PC-9 (cell line): ENCODE results near the gene PEX11A. TPM values are rescaled to one million over a fixed set of nuclear protein-coding genes. Genes with fewer than 3 reads are reported as not detected.

Source experiments
- BruUV-seq: library from RNA; stranded (reverse); fragments of 400-500 nt; replicated peaks from 2 replicates; lab custom pipeline; 2021; lab: Mats Ljungman, UMichigan
- CTCF ChIA-PET: fragments of 300-600 bp; sonication (Branson Sonifier 250); formaldehyde crosslinking; loops from one replicate; lab custom pipeline; 2022; ENCODE audit warnings: antibody characterized with exemption; lab: Charles Lee
- POLR2A ChIA-PET: fragments of 300-600 bp; sonication (Branson Sonifier 250); formaldehyde crosslinking; loops from one replicate; lab custom pipeline; 2022; ENCODE audit warnings: antibody characterized with exemption; ENCODE audit not compliant: unreplicated experiment; lab: Charles Lee
- DNase-seq, 2 experiments: peaks; one replicate each; pipeline versions ENCODE4 v3.0.0 to v3.0.0-alpha.2; 2015 to 2022; ENCODE audit warnings: mixed read lengths in 1 of 2
- H2AFZ ChIP-seq: fragments of 200-600 bp; sonication (generic); 2 replicates; pipeline ENCODE4 v1.8.1; 2017; ENCODE audit warnings: antibody characterized with exemption
- H3F3A ChIP-seq: fragments of 200-600 bp; sonication (generic); 2 replicates; pipeline ENCODE4 v1.8.1; 2017; ENCODE audit warnings: antibody characterized with exemption, mild to moderate bottlenecking, low read depth; ENCODE audit not compliant: insufficient read depth
- H3K27ac ChIP-seq: fragments of 200-600 bp; sonication (generic); 2 replicates; pipeline ENCODE4 v1.6.1; 2016; ENCODE audit warnings: mixed run types
- H3K27me3 ChIP-seq: fragments of 200-600 bp; sonication (generic); 2 replicates; pipeline ENCODE4 v1.6.1; 2016; ENCODE audit warnings: low read depth, mixed run types; ENCODE audit not compliant: insufficient read depth
- H3K36me3 ChIP-seq: fragments of 200-600 bp; sonication (generic); 2 replicates; pipeline ENCODE4 v1.6.1; 2016; ENCODE audit warnings: low read depth, mixed run types
- H3K4me1 ChIP-seq: fragments of 200-600 bp; sonication (generic); replicated peaks from 2 replicates; pipeline ENCODE4 v1.6.1; 2016; ENCODE audit warnings: mixed run types; ENCODE audit not compliant: insufficient read depth
- H3K4me2 ChIP-seq: fragments of 200-600 bp; sonication (generic); 2 replicates; pipeline ENCODE4 v1.6.1; 2017; ENCODE audit warnings: mixed run types
- H3K4me3 ChIP-seq: fragments of 200-600 bp; sonication (generic); 2 replicates; pipeline ENCODE4 v1.6.1; 2016; ENCODE audit warnings: mixed run types
- H3K79me2 ChIP-seq: fragments of 200-600 bp; sonication (generic); 2 replicates; pipeline ENCODE4 v1.6.1; 2017; ENCODE audit warnings: low read depth, mixed run types
- H3K9me2 ChIP-seq: fragments of 200-600 bp; sonication (generic); 2 replicates; pipeline ENCODE4 v1.8.1; 2017; ENCODE audit warnings: mild to moderate bottlenecking; ENCODE audit not compliant: insufficient read depth
- H3K9me3 ChIP-seq: fragments of 200-600 bp; sonication (generic); 2 replicates; pipeline ENCODE4 v1.8.1; 2016; ENCODE audit warnings: low read depth; ENCODE audit not compliant: insufficient read depth
- H4K20me1 ChIP-seq: fragments of 200-600 bp; sonication (generic); 2 replicates; pipeline ENCODE4 v1.8.1; 2017; ENCODE audit not compliant: insufficient read depth
- EZH2 ChIP-seq: fragments of 200-600 bp; sonication (generic); IDR thresholded peaks from 2 replicates; pipeline ENCODE4 v1.8.0; 2017; ENCODE audit warnings: antibody characterized with exemption, low read depth
- intact Hi-C: fragments of 100-400 bp; cut with micrococcal nuclease; formaldehyde crosslinking; loops from one replicate; pipeline ENCODE4 v1.10.0; 2022; ENCODE audit not compliant: unreplicated experiment
- total RNA-seq: library from RNA; stranded (reverse); gene quantifications from 2 replicates; pipeline ENCODE4 v1.2.3, GENCODE V29; 2021
- TF ChIP-seq, protein P1 (sequence below): fragments of 200-600 bp; sonication (generic); conservative IDR thresholded peaks from 2 replicates; pipeline ENCODE4 v1.6.1; 2017; ENCODE audit warnings: mixed run types, antibody characterized with exemption, mild to moderate bottlenecking, moderate library complexity

The PEX11A gene
- total RNA-seq, 1 experiment from 2014 or later: 12.8 TPM

DNA sequence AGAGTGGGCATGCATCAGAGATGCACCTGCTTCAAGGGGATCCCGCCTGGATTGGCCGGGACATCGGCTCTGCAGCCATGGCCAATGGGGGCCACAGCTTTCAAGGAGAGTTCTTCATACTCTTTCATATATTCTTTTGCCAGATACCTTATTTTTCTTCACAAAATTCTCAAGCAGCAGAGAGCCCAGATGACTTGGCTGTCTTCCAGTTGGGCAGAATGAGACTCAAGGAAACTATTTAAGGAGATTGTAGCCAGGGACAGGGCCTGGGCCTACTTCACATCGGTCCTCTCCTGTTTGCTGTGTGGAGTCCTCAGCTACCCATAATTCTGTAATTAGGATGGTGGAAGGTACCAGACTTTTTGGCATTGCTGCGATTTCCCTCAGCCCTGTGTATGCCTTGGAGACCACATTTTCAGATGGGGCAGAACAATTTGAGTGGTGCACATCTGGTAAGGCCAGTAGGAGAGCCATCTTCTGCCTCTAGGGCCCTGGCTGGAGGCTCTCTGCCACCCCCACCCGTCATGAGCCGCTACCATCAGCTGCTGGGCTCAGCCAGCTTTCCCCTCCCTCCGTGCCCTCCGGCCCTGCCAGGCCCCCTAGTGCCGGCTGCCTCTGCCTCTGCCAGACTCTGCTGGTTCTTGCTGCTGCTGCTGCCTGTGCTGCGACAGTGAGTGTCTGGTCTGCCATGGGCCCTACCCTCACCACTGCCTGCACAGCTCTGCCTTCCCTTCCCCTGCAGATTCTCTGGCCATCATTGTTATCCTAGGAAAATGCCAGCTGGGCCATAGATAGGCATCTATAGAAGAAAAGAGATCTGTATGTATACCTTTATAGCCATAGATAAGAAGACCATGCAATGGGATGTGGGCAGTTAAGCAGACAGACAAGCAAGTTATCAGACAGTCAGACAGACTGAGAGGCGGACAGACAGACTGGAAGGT lies 18.1 kb downstream of the PEX11A start:
- Histone ChIP-seq H3K4me3 (no peak overlapping the region), H3K9me3 (no peaks in the 10 kb centered on the region), H3K27me3 (no peaks in the 10 kb centered on the region), H3K4me1 (no peaks in the 10 kb centered on the region), H3K27ac (no peak overlapping the region), H3K79me2 (no peaks in the 10 kb centered on the region), H4K20me1 (no peaks in the 10 kb centered on the region), H3F3A (no peaks in the 10 kb centered on the region; the same call in 1 of the 2 replicates), H3K36me3 (no peaks in the 10 kb centered on the region), H2AFZ (no peak overlapping the region), H3K9me2 (no peaks in the 10 kb centered on the region), H3K4me2 (no peak overlapping the region)
- no TSS peak for BruUV-seq
- no peak for TF ChIP-seq EZH2
- TF ChIP-seq, protein P1, sequence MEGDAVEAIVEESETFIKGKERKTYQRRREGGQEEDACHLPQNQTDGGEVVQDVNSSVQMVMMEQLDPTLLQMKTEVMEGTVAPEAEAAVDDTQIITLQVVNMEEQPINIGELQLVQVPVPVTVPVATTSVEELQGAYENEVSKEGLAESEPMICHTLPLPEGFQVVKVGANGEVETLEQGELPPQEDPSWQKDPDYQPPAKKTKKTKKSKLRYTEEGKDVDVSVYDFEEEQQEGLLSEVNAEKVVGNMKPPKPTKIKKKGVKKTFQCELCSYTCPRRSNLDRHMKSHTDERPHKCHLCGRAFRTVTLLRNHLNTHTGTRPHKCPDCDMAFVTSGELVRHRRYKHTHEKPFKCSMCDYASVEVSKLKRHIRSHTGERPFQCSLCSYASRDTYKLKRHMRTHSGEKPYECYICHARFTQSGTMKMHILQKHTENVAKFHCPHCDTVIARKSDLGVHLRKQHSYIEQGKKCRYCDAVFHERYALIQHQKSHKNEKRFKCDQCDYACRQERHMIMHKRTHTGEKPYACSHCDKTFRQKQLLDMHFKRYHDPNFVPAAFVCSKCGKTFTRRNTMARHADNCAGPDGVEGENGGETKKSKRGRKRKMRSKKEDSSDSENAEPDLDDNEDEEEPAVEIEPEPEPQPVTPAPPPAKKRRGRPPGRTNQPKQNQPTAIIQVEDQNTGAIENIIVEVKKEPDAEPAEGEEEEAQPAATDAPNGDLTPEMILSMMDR: no peak
- POLR2A ChIA-PET: no interaction called here
- CTCF ChIA-PET: interaction anchor here (0.6 kb wide), 1 partner anchor 90 kb away, joined by 5 read pairs; no protein-coding TSS in a partner anchor
- DNase-seq: no peak
- intact Hi-C loops: no loop called here

DNA sequence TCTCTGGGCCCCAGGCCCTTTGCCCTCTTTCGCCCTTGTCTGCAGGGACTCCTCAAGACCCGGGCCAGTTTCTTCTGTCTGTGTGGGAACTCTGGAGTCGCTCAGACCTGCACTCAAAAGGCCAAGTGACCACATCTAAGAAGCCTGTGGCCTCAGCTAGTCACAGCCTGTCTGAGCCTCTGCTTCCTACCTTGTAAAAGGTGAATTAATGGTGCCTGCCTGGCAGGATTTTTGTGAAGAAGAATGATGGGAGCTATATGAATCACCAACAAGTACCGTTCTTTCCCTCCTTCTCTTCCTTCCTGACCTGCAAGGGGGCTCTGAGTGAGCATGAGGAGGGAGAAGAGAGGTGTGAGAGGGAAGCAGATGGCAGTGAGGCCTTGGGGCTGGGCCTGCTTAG lies 18.9 kb downstream of the PEX11A start:
- no peak overlapping the region for H3K27ac ChIP-seq
- H3K9me2 ChIP-seq: no peaks in the 10 kb centered on the region
- no peak for DNase-seq
- intact Hi-C loops: no loop called here
- H3K9me3 ChIP-seq: no peaks in the 10 kb centered on the region
- H3K36me3 ChIP-seq: no peaks in the 10 kb centered on the region
- no peaks in the 10 kb centered on the region for H4K20me1 ChIP-seq
- no peaks in the 10 kb centered on the region for H3K27me3 ChIP-seq
- no peaks in the 10 kb centered on the region for H3K79me2 ChIP-seq
- no peak overlapping the region for H3K4me3 ChIP-seq
- H3K4me2 ChIP-seq: no peak overlapping the region
- TF ChIP-seq, protein P1: no peak
- no peak for TF ChIP-seq EZH2
- H3F3A ChIP-seq: no peaks in the 10 kb centered on the region; the same call in 1 of the 2 replicates
- POLR2A ChIA-PET: no interaction called here
- H3K4me1 ChIP-seq: no peaks in the 10 kb centered on the region
- no TSS peak for BruUV-seq
- no peak overlapping the region for H2AFZ ChIP-seq
- CTCF ChIA-PET: no interaction called here

DNA sequence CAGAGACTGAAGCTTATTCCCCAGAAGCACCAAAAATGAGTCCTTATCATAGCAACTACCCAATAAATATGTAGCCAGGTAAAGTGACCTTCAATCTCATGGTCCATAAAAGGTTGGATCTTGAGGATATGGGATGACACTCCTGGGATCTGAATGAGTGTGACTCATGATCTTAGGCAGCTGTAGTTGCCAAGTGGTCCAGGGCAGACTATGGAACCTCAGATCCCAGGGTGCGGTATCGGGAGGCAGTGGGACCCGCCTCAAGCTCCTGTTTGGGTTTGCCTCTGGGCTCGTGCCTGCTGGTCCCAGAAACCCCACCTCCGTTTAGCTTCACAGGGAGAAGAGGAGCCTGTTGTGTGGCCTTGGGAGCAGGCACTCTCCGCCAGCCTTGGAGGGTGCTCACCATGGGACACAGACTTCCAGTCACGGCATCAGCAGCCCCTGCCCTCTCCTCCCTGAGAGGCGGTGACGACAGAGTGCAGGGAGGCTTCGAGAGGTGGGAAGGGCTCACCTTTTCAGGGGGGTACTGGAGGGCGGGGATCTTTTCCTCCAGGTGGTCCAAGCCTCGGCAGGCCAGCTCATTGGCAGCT lies 19.5 kb downstream of the PEX11A start:
- intact Hi-C loops: no loop called here
- no TSS peak for BruUV-seq
- H3K4me1 ChIP-seq: no peaks in the 10 kb centered on the region
- H2AFZ ChIP-seq: no peak overlapping the region
- no peaks in the 10 kb centered on the region; the same call in 1 of the 2 replicates for H3F3A ChIP-seq
- H4K20me1 ChIP-seq: no peaks in the 10 kb centered on the region
- no peak overlapping the region for H3K4me2 ChIP-seq
- ChIA-PET POLR2A (no interaction called here), CTCF (interaction anchor here (0.7 kb wide), 1 partner anchor 9 kb away, joined by 3 read pairs; no protein-coding TSS in a partner anchor)
- no peaks in the 10 kb centered on the region for H3K27me3 ChIP-seq
- DNase-seq: no peak
- TF ChIP-seq, protein P1: no peak
- no peak for TF ChIP-seq EZH2
- H3K9me3 ChIP-seq: no peaks in the 10 kb centered on the region
- no peaks in the 10 kb centered on the region for H3K79me2 ChIP-seq
- no peaks in the 10 kb centered on the region for H3K36me3 ChIP-seq
- H3K4me3 ChIP-seq: no peak overlapping the region
- H3K27ac ChIP-seq: no peak overlapping the region
- H3K9me2 ChIP-seq: no peaks in the 10 kb centered on the region
